NCI-H2171 (cell line): ENCODE measurements around the gene ADH6.
"Not testable (repeated sequence)": the region's sequence is repeated elsewhere in the genome, so short reads cannot be mapped to it uniquely, and the experiment has no call there.

Source experiments
- DNase-seq: peaks from one replicate; lab custom pipeline; 2025; lab: John Stamatoyannopoulos, UW

Gene ADH6

GRCh38 chr4:99219072-99219471 is at the start of gene ADH6:
TSS of gene ADH6 (minus strand) at chr4:99219246. CDS start at chr4:99219152, 94 bp downstream.
- no peak for DNase-seq

- DNase-seq, result no peak
These were observed 45.9 kb upstream of the ADH6 start for GRCh38 chr4:99264927-99265326.

DNA sequence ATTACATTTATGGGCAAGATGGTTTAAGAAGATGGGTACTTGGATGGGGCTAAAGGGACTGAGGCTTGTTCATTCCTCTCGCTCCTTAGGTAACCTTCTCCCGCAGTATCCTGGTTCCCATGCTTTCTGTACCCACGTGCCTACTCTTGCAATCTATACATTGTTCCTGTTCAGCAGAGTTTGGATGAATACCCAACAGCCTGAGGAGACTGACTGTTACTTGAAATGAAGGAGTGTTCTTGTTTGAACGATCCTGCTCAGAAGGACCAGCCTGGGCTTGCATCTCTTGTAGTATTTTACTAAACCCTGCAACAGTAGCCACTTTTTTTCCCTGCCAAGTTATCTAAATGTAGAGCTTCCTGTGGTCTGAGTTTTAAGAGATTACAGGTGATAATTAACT is 33.7 kb upstream of the ADH6 start:
- no peak for DNase-seq

DNA sequence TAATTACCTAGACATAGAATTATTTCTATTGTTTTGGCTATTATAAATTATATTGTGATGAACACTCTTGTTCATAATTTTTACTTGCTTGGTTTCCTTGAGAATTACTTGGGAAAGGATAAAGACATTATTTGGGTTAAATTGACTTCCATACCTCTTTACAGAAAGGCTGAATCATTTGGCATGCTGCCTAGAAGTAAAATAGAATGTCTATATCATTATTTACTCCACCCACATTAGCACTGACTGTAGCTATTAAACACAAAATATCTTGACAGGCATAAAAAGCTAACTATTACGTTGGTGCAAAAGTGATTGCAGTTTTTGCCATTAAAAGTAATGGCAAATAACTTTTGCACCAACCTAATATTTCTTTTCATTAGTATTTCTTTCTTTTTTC is 29.7 kb upstream of the ADH6 start:
- no peak for DNase-seq

DNA sequence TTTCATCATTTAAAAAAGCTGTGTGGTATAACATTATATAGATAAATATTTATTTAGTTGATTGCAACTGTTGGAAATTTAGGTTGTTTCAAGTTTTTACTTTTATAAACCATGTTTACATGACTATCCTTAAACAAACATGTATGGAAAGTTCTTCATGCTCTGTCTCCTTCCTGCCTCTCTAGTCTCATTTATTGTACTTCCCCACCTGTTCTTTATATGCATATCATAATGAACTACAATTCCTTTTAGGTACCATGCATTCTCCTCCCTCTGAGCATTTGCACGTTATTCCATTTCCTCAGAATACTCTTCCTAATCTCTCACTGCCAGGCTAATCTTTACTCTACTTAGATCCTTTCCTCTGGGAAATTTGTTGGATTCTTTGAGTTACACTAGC is 16.9 kb upstream of the ADH6 start:
- no peak for DNase-seq

GRCh38 chr4:99234331-99235010 is 15.4 kb upstream of the ADH6 start:
- no peak for DNase-seq

- not testable (repeated sequence) for DNase-seq
These were observed 14.4 kb upstream of the ADH6 start for GRCh38 chr4:99233397-99233796.

DNA sequence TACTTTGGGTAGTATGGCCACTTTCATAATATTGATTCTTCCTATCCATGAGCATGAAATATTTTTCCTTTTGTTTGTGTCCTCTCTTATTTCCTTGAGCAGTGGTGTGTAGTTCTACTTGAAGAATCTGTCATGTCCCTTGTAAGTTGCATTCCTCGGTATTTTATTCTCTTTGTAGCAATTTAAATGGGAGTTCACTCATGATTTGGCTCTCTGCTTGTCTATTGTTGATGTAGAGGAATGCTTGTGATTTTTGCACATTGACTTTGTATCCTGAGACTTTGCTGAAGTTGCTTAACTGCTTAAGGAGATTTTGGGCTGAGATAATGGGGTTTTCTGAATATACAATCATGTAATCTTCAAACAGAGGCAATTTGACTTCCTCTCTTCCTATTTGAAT is 9.7 kb upstream of the ADH6 start:
- DNase-seq, result not testable (repeated sequence)

- DNase-seq, result not testable (repeated sequence)
These were observed 8.6 kb upstream of the ADH6 start for GRCh38 chr4:99227646-99228045.

GRCh38 chr4:99221980-99222379 is 2.9 kb upstream of the ADH6 start:
- no peak for DNase-seq

GRCh38 chr4:99219479-99219878 is 433 bp upstream of the ADH6 start:
- DNase-seq, result no peak

GRCh38 chr4:99215521-99215920 is 3.5 kb downstream of the ADH6 start:
- DNase-seq, result no peak

DNA sequence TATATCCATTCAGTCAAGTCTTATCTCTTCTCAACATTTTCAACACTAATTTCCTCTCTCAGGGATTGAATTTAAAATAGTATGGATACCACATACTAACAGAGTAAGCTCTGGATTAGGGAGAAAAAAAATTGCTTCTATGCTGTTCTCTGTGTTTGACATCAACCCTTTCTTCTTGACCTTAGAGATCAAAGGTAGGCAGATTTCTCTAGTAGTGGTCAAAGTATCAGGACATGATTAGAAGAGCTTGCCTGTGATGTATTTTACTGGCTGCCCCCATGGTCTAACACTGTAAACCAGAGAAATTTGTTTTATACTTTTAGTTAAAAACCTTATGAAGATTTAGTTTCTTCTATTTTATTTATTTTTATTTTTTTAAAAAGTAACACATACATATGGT is 8.3 kb downstream of the ADH6 start:
- DNase-seq, result no peak

DNA sequence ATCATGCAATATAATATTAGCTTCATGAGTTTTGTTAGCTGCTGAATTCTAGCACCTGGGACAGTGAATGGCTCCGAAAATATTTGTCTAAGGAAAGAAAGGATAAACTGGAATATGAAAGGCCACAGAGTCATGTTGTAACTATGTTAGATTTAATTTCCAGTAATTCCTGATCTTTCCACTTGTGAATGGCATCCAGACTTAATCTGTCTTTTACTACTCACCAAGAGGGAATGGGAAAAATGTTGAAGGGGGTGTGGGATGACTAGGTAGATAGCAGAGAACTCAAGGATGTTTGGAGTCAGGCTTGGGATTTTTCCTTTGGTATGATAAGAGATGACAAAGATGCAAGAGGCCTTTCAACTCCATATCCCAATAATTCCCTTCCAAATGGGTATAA is 9.4 kb downstream of the ADH6 start:
- no peak for DNase-seq

- DNase-seq, result no peak
These were observed 10.3 kb downstream of the ADH6 start for GRCh38 chr4:99208719-99209075.

DNA sequence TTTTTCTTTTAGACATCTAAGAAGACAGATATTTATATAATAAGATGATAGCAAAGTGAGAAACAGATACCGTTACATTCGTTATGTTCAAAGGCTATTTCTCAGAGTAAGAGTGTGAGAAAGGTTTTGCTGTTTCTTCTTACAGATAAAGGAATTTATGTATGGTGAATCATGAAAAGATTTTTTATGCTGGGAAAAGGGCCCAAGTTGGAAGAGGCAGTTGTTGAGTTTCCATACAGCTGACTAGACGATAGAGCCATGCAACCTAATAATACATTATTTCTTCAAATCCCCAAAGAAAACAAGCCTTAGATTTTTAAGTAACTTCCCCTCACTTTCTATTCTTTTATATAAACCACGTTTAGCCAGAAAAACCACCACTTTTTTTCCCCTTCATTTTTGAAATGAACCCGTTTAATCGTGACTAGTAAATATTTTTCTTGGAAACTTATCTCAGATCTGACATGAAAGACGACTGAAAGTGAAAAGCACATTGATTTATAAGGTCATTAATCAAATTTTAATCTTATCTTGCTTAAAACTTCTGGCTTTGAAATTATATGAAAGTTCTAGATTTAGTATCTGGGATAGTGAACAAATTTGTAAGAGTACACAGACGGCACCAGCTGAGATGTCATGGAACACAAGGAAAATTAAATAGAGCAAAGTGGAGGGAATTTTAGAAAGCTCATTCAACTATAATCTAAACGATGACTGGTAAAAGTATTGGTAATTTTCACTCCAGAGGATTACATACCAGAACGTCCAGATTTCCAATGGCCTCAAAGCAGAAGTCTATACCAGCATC is 10.9 kb downstream of the ADH6 start:
- no peak for DNase-seq

GRCh38 chr4:99207069-99207743 is 11.8 kb downstream of the ADH6 start:
- DNase-seq, result no peak

- DNase-seq, result peak; percentile 15
These were observed 13.7 kb downstream of the ADH6 start for GRCh38 chr4:99205153-99205979.

GRCh38 chr4:99202536-99202935 is 16.5 kb downstream of the ADH6 start:
- no peak for DNase-seq

- no peak for DNase-seq
These were observed 17.0 kb downstream of the ADH6 start for GRCh38 chr4:99202094-99202493.

DNA sequence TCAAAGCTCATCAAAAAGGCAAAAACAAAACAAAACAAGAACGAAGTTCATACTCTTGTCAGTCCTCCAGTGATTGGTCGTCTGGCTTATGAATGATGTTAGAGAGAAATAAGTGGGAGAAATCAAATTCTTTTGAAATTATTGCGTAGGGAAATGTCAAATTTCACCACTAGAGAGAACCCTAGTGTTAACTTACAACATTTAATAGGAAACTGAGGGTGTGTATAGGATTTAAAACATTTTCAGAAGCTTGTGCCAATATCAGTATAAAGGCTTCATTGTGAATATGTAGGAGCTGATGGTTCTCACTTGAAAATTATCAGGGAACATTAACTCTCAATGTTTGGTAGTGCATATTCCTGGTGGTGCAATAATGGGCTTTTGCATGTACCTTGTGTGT is 17.4 kb downstream of the ADH6 start:
- DNase-seq, result no peak

- DNase-seq, result no peak
These were observed 18.9 kb downstream of the ADH6 start for GRCh38 chr4:99200138-99200537.
